HTERT RPE-1 (cell line): ENCODE results near the gene NCAPD3.
"Not testable (repeated sequence)": the region's sequence is repeated elsewhere in the genome, so short reads cannot be mapped to it uniquely, and the experiment has no call there.

Experiments used
- in situ Hi-C: fragments of 300-500 bp; cut with MboI; formaldehyde crosslinking; loops from 4 replicates; pipeline ENCODE4 v1.14.3; 2020; ENCODE audit warnings: low sequenced_read_pairs

Gene NCAPD3

DNA sequence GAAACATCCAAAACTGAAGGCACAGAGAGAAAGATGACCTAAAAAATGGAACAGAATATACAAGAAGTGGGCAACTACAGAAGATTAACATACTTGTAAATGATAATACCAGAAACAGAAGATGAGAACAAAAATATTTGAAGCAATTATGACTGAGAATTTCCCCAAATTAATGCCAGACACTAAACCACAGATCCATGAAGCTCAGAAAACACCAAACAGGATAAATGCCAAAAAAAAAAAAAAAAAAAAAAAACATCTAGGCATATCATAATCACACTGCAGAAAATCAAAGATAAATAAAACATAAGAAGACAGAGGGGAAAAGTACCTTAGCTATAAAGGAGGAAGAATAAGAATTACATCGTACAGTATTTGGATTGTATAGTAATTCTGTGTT is 89.6 kb downstream of the NCAPD3 start:
- in situ Hi-C loops: no loop called here

DNA sequence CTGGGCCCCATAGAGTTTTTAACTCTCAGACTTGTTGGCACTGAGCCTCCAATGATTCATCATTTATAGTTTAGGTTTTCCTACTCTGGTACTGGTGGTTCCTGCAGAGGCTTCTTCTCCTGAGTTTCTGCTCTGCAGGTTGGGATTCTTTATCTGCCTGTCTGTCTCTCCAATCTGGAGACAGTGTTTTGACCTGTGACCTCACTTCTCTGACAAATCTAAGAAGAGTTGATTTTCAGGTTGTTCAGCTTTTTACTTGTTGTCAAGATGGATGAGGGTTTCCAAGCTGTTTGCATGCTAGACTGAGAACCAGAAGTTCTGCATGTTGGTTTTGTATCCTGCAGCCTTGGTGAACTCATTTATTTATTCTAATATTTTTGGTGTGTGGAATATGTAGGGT is 91.0 kb downstream of the NCAPD3 start:
- in situ Hi-C loops: no loop called here

DNA sequence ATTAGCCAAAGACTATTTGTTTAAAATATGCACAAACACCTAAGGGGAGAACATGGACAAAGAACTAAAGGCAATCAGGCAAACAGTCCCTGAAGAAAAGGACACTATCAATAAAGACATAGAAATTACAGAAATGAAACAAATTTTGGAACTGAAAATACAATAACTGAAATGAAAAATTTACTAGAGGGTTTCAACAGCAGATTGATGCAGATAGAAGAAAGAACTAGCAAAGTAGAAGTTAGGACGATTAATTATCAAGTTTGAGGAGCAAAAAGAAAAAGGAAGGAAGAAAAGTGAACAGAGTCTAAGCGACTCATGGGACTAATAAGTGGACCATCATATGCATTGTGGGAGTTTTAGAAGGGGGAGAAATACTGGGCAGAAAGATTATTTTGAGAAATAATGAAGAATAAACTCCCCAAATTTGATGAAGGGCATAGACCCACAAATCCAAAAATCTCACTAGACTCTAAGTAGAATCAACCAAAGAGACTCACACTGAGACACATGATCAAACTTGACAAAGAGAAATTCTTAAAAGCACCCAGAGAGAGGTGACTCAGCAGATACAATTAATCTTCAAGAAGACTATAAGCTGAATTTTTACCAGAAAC is 92.0 kb downstream of the NCAPD3 start:
- in situ Hi-C loops: no loop called here

DNA sequence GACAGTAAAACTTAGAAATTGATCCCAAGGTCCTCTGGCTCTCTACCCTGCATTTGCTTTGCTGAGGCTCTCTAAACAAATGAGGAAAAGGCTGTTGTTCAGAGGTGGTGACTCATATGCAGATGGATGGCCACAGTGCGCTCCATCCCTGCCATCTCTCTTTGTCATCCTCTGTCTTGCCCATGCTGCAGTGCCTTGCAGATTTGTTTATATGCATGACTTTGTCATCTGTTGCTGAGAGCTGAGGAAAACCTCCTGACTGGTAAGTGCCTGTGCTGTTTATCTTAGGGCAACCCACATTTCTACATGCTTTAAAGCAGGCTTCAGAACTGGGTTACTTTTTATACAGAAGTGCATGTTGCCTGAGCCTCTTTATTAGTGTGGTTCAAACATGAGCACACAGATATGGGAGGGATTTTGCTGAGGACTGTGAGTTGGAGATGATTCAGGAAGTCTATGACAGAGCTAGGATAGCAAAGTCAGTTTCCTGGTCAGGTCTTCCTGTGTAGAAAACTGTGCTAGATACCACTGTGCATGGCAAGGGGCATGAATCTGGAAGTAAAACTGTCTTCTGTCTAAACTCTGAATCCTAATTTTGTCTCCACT is 97.4 kb downstream of the NCAPD3 start:
- in situ Hi-C loops: no loop called here

DNA sequence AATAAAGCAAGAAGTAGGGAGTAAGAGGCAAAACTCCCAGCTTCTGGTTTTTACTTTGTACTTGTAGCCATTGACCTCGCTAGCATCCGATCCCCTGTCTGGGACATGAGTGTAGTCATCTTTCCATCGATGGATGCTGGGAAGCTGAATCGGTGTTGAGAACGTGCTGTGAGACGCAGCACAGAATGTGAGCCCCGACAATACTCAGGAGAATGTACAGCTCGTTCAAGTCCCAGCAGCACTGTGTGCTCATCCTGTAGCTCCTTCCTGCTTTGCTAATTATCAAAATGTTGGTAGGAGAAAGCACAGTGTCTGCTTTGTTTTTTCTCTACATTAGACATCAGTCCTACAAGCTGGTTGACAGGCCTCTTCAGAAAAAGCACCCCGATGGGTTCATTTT is 98.3 kb downstream of the NCAPD3 start:
- in situ Hi-C loops: no loop called here

DNA sequence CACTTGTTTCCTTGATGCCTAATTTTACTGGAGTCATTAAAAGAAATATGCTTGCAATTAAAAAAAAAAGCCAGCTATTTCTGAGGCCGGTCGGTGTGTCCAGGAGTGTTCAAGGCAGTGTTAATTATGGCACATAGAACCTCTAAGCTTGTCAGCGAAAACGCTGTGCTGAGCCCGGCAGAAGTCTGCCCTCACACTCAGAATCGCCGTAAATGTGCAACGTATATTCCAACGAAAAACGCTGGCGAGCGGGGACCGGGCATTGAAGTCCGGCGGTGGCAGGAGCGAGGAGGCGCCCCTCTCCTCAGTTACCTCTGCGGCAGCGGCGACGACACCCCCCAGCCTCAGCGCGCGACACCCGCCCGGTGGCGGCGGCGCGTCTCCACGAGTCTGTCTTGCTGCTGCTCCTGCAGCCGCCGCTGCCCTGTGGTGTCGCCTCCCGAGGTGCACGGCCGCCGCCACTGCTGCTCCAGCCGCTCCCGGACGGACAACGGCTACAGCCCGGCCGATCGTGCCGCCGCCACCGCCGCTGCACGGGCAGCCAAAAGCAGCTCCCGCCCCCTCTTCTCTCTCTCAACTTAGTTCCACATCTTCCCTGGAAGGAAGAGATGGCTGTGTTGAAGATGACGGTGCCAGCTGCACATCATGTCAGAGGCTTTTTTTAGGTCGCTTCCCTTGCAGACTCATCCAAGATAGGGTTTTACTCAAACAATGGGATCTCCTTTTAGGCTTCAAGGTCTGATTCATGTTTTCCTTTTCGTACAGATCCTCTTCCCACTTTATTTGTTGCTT is 98.9 kb downstream of the NCAPD3 start:
- in situ Hi-C loops: no loop called here

DNA sequence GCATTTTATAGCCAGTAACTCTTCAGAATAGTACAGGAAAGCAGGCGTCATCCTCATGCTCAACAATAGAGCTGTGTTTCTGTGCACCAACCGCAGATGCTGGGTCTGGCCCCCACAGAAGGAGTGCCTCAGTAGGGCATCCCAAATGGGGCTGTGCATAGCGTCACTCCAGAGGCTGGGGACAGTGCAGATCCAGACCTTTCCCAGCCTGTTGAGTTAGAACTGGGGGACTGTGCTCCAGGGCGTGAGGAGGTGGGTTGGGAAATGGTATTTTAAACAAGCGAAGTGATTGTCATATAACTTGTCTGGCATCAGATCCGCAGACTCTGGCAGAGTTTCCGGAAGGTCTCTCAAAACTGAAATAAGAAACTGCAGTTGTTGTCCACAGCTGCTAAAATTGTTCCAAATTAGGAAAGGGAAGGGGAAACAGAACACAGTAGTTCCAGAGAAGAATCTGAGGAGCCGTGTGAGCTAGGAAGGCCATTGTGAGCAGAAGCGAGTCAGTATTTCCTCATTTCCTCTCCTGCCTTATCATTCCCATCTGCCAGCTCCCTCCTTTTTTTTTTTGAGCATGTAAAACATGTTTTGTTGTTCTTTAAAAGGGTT is 102.7 kb downstream of the NCAPD3 start:
- in situ Hi-C loops: no loop called here

DNA sequence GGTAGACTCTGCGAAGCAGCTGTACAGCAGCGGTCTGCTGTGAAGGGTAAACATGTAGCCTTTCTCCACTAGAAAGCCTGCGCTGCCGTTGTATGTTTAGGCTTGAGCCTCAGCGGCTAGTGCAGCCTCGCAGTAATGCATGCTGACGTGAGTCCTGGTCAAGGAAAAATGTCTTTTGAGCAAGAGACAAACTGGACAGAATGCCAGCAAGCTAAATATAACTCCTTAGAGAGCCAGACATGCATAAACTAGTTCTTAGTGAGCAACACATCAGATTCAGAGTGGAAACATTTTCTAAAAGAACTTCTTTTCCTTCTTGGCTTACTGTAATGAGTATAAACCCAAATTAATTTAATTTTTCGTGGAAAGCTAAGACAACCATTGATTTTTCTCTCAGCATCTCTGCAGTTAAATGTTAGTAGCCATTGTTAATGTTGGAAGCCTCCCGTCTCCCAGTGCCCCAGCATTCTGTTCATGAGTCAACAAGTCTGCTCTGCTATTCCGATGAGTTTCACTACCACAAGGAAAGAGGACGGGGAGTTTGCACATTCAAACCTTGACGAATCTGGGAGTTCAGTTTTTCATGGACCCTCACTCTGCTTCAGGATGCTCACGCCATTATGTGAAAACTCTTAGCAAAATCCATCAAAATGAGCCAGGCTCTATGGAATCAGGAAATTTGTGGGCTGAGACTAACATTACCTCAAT is 103.5 kb downstream of the NCAPD3 start:
- in situ Hi-C loops: no loop called here

DNA sequence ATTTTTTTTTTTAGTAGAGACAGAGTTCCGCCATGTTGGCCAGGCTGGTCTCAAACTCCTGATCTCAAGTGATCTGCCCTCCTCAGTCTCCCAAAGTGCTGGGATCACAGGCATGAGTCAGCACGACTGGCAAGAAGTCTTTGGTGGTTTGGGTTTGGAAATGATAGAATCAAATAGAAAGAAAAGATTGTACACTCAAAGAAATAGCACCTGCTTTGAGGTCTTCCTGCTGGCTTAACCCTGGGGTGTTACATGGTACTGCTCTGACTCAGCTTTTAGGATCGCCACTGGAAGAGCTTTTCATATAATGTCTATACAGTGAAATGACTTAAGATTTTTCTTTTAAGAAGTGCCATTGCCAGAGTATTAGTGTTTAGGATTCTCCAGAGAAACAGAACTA is 104.7 kb downstream of the NCAPD3 start:
- in situ Hi-C loops: no loop called here

DNA sequence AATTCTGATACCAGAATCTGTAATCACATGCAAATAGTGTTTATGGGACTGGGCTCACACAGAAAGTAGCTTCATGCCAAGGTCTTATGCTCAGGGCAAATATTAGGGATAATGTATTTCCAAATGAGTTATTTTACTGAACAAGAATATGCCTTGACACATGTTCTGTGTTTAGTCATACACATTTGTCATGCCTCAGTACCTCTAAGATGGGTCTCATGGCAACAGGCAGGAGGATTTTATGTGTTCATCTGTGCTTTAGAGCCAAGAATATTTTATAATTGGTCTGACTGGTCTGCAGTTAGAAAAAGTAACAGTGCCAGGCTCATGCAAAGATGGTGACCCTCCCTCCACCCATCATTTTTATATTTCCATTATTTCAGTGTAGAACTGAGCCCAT is 105.8 kb downstream of the NCAPD3 start:
- in situ Hi-C loops: no loop called here

DNA sequence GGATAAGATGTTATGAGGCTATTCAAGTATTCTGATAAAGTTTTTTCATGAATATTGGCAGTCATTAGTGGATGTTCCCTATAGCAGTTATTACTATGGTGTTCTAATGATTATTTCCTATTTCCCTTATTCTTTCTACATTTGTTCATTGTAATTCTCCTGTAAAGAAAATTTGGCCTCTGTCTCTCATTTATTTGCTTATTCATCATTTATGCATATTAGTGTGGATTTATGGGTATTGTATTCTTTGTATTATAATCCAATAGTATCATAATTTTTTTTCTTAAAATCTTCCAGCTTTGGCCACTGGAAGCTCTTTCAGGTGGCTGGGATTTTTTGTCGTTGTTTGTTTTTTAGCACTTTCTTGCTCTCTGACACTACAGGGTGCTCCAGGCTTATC is 107.6 kb downstream of the NCAPD3 start:
- in situ Hi-C loops: no loop called here

DNA sequence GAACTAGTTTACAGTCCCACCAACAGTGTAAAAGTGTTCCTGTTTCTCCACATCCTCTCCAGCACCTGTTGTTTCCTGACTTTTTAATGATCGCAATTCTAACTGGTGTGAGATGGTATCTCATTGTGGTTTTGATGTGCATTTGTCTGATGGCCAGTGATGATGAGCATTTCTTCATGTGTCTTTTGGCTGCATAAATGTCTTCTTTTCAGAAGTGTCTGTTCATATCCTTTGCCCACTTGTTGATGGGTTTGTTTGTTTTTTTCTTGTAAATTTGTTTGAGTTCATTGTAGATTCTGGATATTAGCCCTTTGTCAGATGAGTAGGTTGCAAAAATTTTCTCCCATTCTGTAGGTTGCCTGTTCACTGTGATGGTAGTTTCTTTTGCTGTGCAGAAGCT is 110.0 kb downstream of the NCAPD3 start:
- in situ Hi-C loops: not testable (repeated sequence)

DNA sequence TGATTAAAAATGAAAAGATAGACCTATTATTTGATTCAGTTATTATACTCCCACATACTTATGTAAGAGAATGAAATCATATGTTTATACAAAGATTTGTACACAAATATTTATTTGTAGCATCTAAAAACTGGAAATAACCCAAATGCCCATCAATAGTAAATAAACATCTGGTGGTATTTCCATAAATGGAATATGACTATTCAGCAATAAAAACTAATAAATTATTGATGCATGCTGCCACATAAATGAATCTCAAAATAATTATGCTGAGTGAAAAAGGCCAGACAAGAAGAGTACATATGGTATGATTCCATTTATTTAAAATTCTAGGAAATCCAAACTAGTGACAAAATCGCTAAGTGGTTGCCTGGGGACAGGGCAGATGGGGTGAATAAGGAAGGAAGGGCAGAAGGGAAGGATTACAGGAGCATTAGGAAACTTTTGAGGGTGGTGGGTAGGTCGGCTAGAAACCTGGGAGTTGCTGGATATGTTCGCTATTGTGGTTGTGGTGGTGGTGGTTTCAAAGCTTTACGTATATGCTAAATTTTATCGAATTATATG is 113.4 kb downstream of the NCAPD3 start:
- in situ Hi-C loops: no loop called here
